ENCODE data around the gene FYN. TPM values are rescaled to one million over a fixed set of nuclear protein-coding genes. Genes with fewer than 3 reads are reported as not detected.

FYN gene
- total and polyA plus RNA-seq, 9 of the 15 experiments (the other 6 are each of a cell fraction or from before 2014, with no cell fraction given): 2.9 to 22.1 (median 11.4) TPM

- peak in 1 of 2 experiments; percentile 21; a peak in 1 of 4 replicates for TF ChIP-seq NRF1 (conservative IDR thresholded peaks at IDR 0.05 in 1 of 2, IDR thresholded peaks at IDR 0.05 in 1 of 2)
- TF ChIP-seq HCFC1 (IDR thresholded peaks at IDR 0.05; ENCODE audit: low read depth, low read length): peak; percentile 7; the same call in 1 of the 2 replicates
- no peak for TF ChIP-seq NR3C1 (CRISPR knock-in tag; IDR thresholded peaks at IDR 0.05)
- TF ChIP-seq BRD4 (IDR thresholded peaks at IDR 0.05): 0 out of 2 replicates have a peak, but pooled peaks have one; percentile 44
- TF ChIP-seq ARID1B (IDR thresholded peaks at IDR 0.05): peak; percentile 94
- TF ChIP-seq ZNF347 (CRISPR knock-in tag; IDR thresholded peaks at IDR 0.05; ENCODE audit: low read depth): no peak
- TF ChIP-seq MIER1 (IDR thresholded peaks at IDR 0.05; ENCODE audit: low read depth): no peak
- TF ChIP-seq NEUROD1 (IDR thresholded peaks at IDR 0.05; ENCODE audit: borderline replicate concordance, low read depth, low read length, partially characterized antibody): no peak
- TF ChIP-seq TBL1XR1 (IDR thresholded peaks at IDR 0.05; ENCODE audit: low read length in 2 of 2): peak; percentile 22 to 75; a peak in 1 of 4 replicates
- TF ChIP-seq ZMIZ1 (IDR thresholded peaks at IDR 0.05; ENCODE audit: low read depth in 2 of 2, low read length in 2 of 2): peak in 1 of 2 experiments; percentile 76; a peak in 2 of 4 replicates
- TF ChIP-seq ATF1 (CRISPR knock-in tag; IDR thresholded peaks at IDR 0.05): no peak
- TF ChIP-seq ATF1 (tag; IDR thresholded peaks at IDR 0.05): peak; percentile 57
- peak; percentile 59 for TF ChIP-seq FOXM1 (IDR thresholded peaks at IDR 0.05; ENCODE audit: low read depth)
- TF ChIP-seq FOXM1 (CRISPR knock-in tag; IDR thresholded peaks at IDR 0.05; ENCODE audit: low read depth): no peak
- peak; percentile 83 for TF ChIP-seq CREM (IDR thresholded peaks at IDR 0.05; ENCODE audit: low read depth)
- TF ChIP-seq TAF9B (IDR thresholded peaks at IDR 0.05; ENCODE audit: partially characterized antibody): no peak
- no peak for TF ChIP-seq MCM3 (IDR thresholded peaks at IDR 0.05)
- peak; percentile 72; the same call in 1 of the 2 replicates for TF ChIP-seq TCF7 (IDR thresholded peaks at IDR 0.05; ENCODE audit: borderline replicate concordance)
- peak; percentile 69; the same call in 1 of the 2 replicates for TF ChIP-seq ATF7 (IDR thresholded peaks at IDR 0.05)
- TF ChIP-seq CXXC5 (CRISPR knock-in tag; IDR thresholded peaks at IDR 0.05): peak; percentile 58; the same call in 1 of the 2 replicates
- peak; percentile 96 for TF ChIP-seq TEAD4 (IDR thresholded peaks at IDR 0.05; ENCODE audit: low read length)
- TF ChIP-seq TEAD4 (CRISPR knock-in tag; IDR thresholded peaks at IDR 0.05; ENCODE audit: borderline replicate concordance): no peak
- peak; percentile 71; the same call in 1 of the 2 replicates for TF ChIP-seq STAT5A (IDR thresholded peaks at IDR 0.05; ENCODE audit: borderline replicate concordance, low read length)
- 0 out of 2 replicates have a peak, but pooled peaks have one; percentile 73 for TF ChIP-seq CREB5 (CRISPR knock-in tag; IDR thresholded peaks at IDR 0.05)
- TF ChIP-seq ZNF644 (tag; IDR thresholded peaks at IDR 0.05; ENCODE audit: low read depth): 0 out of 2 replicates have a peak, but pooled peaks have one; percentile 66
- TF ChIP-seq MTA2 (IDR thresholded peaks at IDR 0.05; ENCODE audit: low read depth): peak; percentile 83
These were observed 29.7 kb downstream of the FYN start (continued) for GRCh38 chr6:111843347-111844147.

Data from K562 (cell line).